ENCODE measurements around the gene NDUFA9.

The NDUFA9 gene

GRCh38 chr12:4615667-4616066, 33.2 kb upstream of the NDUFA9 start:
- H3K4me3 ChIP-seq (ENCODE audit: low read depth, low read length) = no peak overlapping the region
- TF ChIP-seq CTCF (IDR thresholded peaks at IDR 0.05; ENCODE audit: low read depth, low read length) = no peak

- no peak overlapping the region for H3K4me3 ChIP-seq (ENCODE audit: low read depth, low read length)
- TF ChIP-seq CTCF (IDR thresholded peaks at IDR 0.05; ENCODE audit: low read depth, low read length) = no peak
Measured at GRCh38 chr12:4621511-4621910, 27.4 kb upstream of the NDUFA9 start.

GRCh38 chr12:4626543-4626942, 22.4 kb upstream of the NDUFA9 start:
- TF ChIP-seq CTCF (IDR thresholded peaks at IDR 0.05; ENCODE audit: low read depth, low read length) = no peak
- H3K4me3 ChIP-seq (ENCODE audit: low read depth, low read length) = no peak overlapping the region

GRCh38 chr12:4628406-4628805, 20.5 kb upstream of the NDUFA9 start:
- TF ChIP-seq CTCF (IDR thresholded peaks at IDR 0.05; ENCODE audit: low read depth, low read length) = no peak
- H3K4me3 ChIP-seq (ENCODE audit: low read depth, low read length) = no peak overlapping the region

- H3K4me3 ChIP-seq (ENCODE audit: low read depth, low read length) = no peak overlapping the region
- no peak for TF ChIP-seq CTCF (IDR thresholded peaks at IDR 0.05; ENCODE audit: low read depth, low read length)
Measured at GRCh38 chr12:4630262-4630661, 18.7 kb upstream of the NDUFA9 start.

GRCh38 chr12:4643747-4644146, 5.2 kb upstream of the NDUFA9 start:
- no peak overlapping the region for H3K4me3 ChIP-seq (ENCODE audit: low read depth, low read length)
- TF ChIP-seq CTCF (IDR thresholded peaks at IDR 0.05; ENCODE audit: low read depth, low read length) = no peak

GRCh38 chr12:4645023-4645422, 3.9 kb upstream of the NDUFA9 start:
- H3K4me3 ChIP-seq (ENCODE audit: low read depth, low read length) = no peak overlapping the region
- TF ChIP-seq CTCF (IDR thresholded peaks at IDR 0.05; ENCODE audit: low read depth, low read length) = no peak
